ENCODE measurements around the gene TSHR. TPM values are rescaled to one million over a fixed set of nuclear protein-coding genes. Genes with fewer than 3 reads are reported as not detected.
"Not testable (repeated sequence)": the region's sequence is repeated elsewhere in the genome, so short reads cannot be mapped to it uniquely, and the experiment has no call there.

TSHR gene
- total and polyA plus RNA-seq, 2 experiments from 2014 or later, result 0.83 TPM; not detected in 1

GRCh38 chr14:81018684-81019083, 63.3 kb downstream of the TSHR start:
- Histone ChIP-seq H3K27ac (no peak overlapping the region), H3K36me3 (replicated peaks; ENCODE audit: insufficient read depth, low read depth) (no peaks in the 10 kb centered on the region), H3K79me2 (no peaks in the 10 kb centered on the region), H3K9me3 (ENCODE audit: low read depth) (no peaks in the 10 kb centered on the region), H3K4me2 (no peak overlapping the region), H4K20me1 (ENCODE audit: insufficient read depth, poor library complexity, severe bottlenecking) (no peaks in the 10 kb centered on the region), H3K4me1 (ENCODE audit: insufficient read depth) (no peaks in the 10 kb centered on the region), H3K27me3 (no peaks in the 10 kb centered on the region), H3K9me2 (replicated peaks; ENCODE audit: insufficient read depth) (no peaks in the 10 kb centered on the region), H2AFZ (no peak overlapping the region), H3K4me3 (no peak overlapping the region)
- no peak for DNase-seq (ENCODE audit: low spot score)
- WGBS (ENCODE audit: low lambda C conversion rate, missing lambda C conversion rate), result 68% methylated on average over 1 of the region's 1 CpG
- no peak for TF ChIP-seq EZH2phosphoT487 (IDR thresholded peaks at IDR 0.05; ENCODE audit: low read depth, severe bottlenecking, unreplicated experiment)
- no peak for TF ChIP-seq CTCF (IDR thresholded peaks at IDR 0.05; ENCODE audit: poor library complexity)
- TF ChIP-seq EZH2 (IDR thresholded peaks at IDR 0.05; ENCODE audit: borderline replicate concordance), result no peak

DNA sequence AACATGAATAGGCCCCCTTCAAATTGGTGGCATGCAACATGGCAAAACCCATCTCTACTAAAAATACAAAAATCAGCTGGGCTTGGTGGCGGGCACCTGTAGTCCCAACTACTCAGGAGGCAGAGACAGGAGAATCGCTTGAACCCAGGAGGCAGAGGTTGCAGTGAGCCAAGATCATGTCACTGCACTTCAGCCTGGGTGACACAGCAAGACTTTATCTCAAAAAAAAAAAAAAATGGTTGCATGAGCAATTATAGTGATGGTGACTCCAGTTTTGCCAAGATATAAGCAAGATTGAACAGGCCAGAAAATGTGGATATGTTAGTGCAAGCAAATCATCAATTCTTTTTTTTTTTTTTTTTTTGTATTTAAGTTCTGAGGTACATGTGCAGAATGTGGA, 63.7 kb downstream of the TSHR start:
- H3K27ac ChIP-seq; H2AFZ ChIP-seq; H3K79me2 ChIP-seq; H3K9me2 ChIP-seq (replicated peaks; ENCODE audit: insufficient read depth); H3K4me2 ChIP-seq; H4K20me1 ChIP-seq (ENCODE audit: insufficient read depth, poor library complexity, severe bottlenecking); H3K4me1 ChIP-seq (ENCODE audit: insufficient read depth); H3K27me3 ChIP-seq; DNase-seq (ENCODE audit: low spot score); H3K36me3 ChIP-seq (replicated peaks; ENCODE audit: insufficient read depth, low read depth); H3K4me3 ChIP-seq; H3K9me3 ChIP-seq (ENCODE audit: low read depth): not testable (repeated sequence)
- 98% methylated on average over 2 of the region's 2 CpGs for WGBS (ENCODE audit: low lambda C conversion rate, missing lambda C conversion rate)

DNA sequence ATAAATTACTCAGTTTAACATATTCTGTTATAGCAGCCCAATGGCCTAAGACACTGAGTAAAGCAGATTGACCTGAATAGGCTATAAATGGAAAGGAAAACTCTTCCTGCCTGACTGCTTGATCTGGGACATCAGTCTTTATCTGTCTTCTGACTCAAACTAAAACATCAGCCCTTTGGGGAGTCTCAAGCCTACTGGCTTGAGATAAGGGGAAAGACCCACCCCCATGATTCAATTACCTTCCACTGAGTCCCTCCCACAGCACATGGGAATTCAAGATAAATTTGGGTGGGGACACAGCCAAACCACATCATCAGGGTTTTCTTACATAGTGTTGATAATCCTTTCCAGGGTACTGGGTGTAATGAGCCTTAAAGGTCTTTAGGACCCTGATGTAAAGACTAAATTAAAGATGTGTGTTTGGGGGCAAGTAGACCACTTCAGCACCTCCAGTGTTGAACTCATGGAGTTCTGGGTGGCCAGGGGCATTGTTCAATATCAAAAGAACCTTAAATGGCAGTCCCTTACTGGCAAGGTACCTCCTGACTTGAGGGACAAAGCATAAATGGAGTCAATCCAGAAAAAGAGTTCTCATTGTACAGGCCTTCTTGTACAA, 67.8 kb downstream of the TSHR start:
- no peak overlapping the region for H2AFZ ChIP-seq
- H3K27me3 ChIP-seq, result no peaks in the 10 kb centered on the region
- DNase-seq (ENCODE audit: low spot score), result no peak
- no peak for TF ChIP-seq EZH2 (IDR thresholded peaks at IDR 0.05; ENCODE audit: borderline replicate concordance)
- TF ChIP-seq EZH2phosphoT487 (IDR thresholded peaks at IDR 0.05; ENCODE audit: low read depth, severe bottlenecking, unreplicated experiment), result no peak
- TF ChIP-seq CTCF (IDR thresholded peaks at IDR 0.05; ENCODE audit: poor library complexity), result no peak
- no peak overlapping the region for H3K4me3 ChIP-seq
- no peaks in the 10 kb centered on the region for H3K36me3 ChIP-seq (replicated peaks; ENCODE audit: insufficient read depth, low read depth)
- H3K79me2 ChIP-seq, result no peaks in the 10 kb centered on the region
- H3K4me2 ChIP-seq, result no peak overlapping the region
- H4K20me1 ChIP-seq (ENCODE audit: insufficient read depth, poor library complexity, severe bottlenecking), result no peaks in the 10 kb centered on the region
- no peaks in the 10 kb centered on the region for H3K9me2 ChIP-seq (replicated peaks; ENCODE audit: insufficient read depth)
- no peaks in the 10 kb centered on the region for H3K9me3 ChIP-seq (ENCODE audit: low read depth)
- no peaks in the 10 kb centered on the region for H3K4me1 ChIP-seq (ENCODE audit: insufficient read depth)
- no peak overlapping the region for H3K27ac ChIP-seq

GRCh38 chr14:81028461-81028860, 73.0 kb downstream of the TSHR start:
- Histone ChIP-seq H3K9me3 (ENCODE audit: low read depth) (no peaks in the 10 kb centered on the region), H3K4me2 (no peak overlapping the region), H3K4me3 (no peak overlapping the region), H3K27ac (no peak overlapping the region), H3K27me3 (no peaks in the 10 kb centered on the region), H3K79me2 (no peaks in the 10 kb centered on the region), H3K9me2 (replicated peaks; ENCODE audit: insufficient read depth) (no peaks in the 10 kb centered on the region), H4K20me1 (ENCODE audit: insufficient read depth, poor library complexity, severe bottlenecking) (no peaks in the 10 kb centered on the region), H3K4me1 (ENCODE audit: insufficient read depth) (no peaks in the 10 kb centered on the region), H2AFZ (no peak overlapping the region), H3K36me3 (replicated peaks; ENCODE audit: insufficient read depth, low read depth) (no peaks in the 10 kb centered on the region)
- 93% methylated on average over 1 of the region's 1 CpG for WGBS (ENCODE audit: low lambda C conversion rate, missing lambda C conversion rate)
- DNase-seq (ENCODE audit: low spot score), result no peak
- TF ChIP-seq CTCF (IDR thresholded peaks at IDR 0.05; ENCODE audit: poor library complexity) (no peak), EZH2 (IDR thresholded peaks at IDR 0.05; ENCODE audit: borderline replicate concordance) (no peak), EZH2phosphoT487 (IDR thresholded peaks at IDR 0.05; ENCODE audit: low read depth, severe bottlenecking, unreplicated experiment) (no peak)
